PC-3 (cell line): ENCODE data around the gene ODAD2.
"Not testable (repeated sequence)": the region's sequence is repeated elsewhere in the genome, so short reads cannot be mapped to it uniquely, and the experiment has no call there.

ENCODE experiments used
- CTCF ChIP-seq: fragments of 300-600 bp; sonication (generic); conservative IDR thresholded peaks from 2 replicates; pipeline ENCODE4 v1.5.1; 2017; ENCODE audit warnings: antibody characterized with exemption, low read depth, mild to moderate bottlenecking, low read length
- EZH2 ChIP-seq: fragments of 300-600 bp; sonication (generic); IDR thresholded peaks from one replicate; pipeline ENCODE4 v1.6.1; 2017; ENCODE audit warnings: antibody characterized with exemption, mild to moderate bottlenecking, low read length; ENCODE audit not compliant: unreplicated experiment
- EZH2phosphoT487 ChIP-seq: fragments of 300-600 bp; sonication (generic); IDR thresholded peaks from 2 replicates; pipeline ENCODE4 v1.6.1; 2018; ENCODE audit warnings: mild to moderate bottlenecking, antibody characterized with exemption, low read length, borderline replicate concordance

GRCh38 chr10:27989357-27989756 lies 9.5 kb downstream of the ODAD2 start:
- not testable (repeated sequence) for TF ChIP-seq CTCF, EZH2, EZH2phosphoT487
